A549 treated with CpdA at 1 μM for 4 hours (cell line): ENCODE measurements around the gene VSX1. TPM values are rescaled to one million over a fixed set of nuclear protein-coding genes. Genes with fewer than 3 reads are reported as not detected.

Experiments used
- total RNA-seq: library from RNA; stranded (reverse); fragments of 200-300 nt; extraction: Qiagen RNA extraction; gene quantifications from 5 replicates; pipeline ENCODE4 v1.2.3, GENCODE V29; 2022; ENCODE audit warnings: low read depth

The VSX1 gene
- total RNA-seq, result 0.49 to 0.90 TPM (median 0.77 TPM) in 5 replicates

GRCh38 chr20:25081730-25082497, at the start of gene VSX1:
Gene VSX1, minus strand, starts transcription at chr20:25082141. Its CDS starts 45 bp downstream, at chr20:25082096.

DNA sequence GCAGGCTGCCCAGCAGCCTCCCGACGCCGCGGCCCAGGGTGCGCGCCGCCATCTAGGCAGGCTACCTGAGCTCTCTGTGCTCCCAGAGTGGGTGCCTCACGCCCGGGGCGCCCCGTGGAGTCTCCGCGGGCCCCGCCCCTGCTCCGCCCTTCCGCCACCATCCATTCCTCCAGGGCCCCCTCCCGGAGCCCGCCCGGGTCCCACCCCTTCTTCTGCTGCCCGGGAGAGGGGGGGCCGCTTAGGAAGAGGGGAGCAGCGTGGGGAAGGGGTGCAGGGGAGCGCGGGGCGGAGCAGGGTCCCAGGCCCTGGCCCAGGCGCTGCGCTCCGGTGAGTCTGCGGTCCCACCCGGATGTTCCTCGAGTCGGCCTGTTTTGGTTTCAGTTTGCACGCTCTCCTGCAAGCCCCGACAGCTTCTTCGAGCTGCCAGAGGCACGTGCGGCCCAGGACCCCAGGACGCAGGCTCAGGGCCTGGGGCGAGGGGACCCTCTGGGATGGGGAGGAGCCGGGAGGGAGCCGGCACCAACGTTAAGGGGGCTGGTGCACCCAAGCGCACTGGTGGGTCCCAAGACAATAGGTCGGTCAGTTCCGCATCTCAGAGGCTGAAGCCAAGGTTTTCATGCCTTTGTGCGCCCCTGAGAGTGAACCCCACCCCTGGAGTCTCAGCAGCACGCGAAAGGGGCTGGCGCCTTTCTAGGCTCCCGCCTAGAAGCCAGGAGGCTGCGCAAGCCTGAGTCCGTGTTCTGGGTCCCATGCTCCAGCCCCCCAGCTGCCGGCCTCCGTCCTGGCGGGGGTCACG, 23.7 kb downstream of the VSX1 start, which contains the start of gene ACSS1:
Gene ACSS1 (minus strand): TSS at position 89 of the 796 bp plus-strand sequence. CDS start 37 bp downstream, at position 52.

Other genes starting within 250 kb of the VSX1 start
- gene CST7, start 132.9 kb downstream of the VSX1 start, total RNA-seq, result not detected in 5 replicates
- 145 to 165 TPM (median 161 TPM) in 5 replicates for gene APMAP, start 89.4 kb downstream of the VSX1 start, total RNA-seq
- gene ACSS1, start 24.0 kb downstream of the VSX1 start, total RNA-seq, result 7.8 to 11.9 TPM (median 11.7 TPM) in 5 replicates
- gene ENTPD6, start 113.6 kb upstream of the VSX1 start, total RNA-seq, result 85.1 to 107 TPM (median 101 TPM) in 5 replicates
- gene PYGB, start 165.9 kb upstream of the VSX1 start, total RNA-seq, result 109 to 130 TPM (median 121 TPM) in 5 replicates